SK-N-SH (cell line): ENCODE data around the gene CHCHD6. TPM values are rescaled to one million over a fixed set of nuclear protein-coding genes. Genes with fewer than 3 reads are reported as not detected.

ENCODE experiments used
- CTCF ChIA-PET: fragments of 300-600, 350-600 bp; formaldehyde crosslinking; extraction: SDS; loops from one replicate; lab custom pipeline; 2021; lab: Yijun Ruan, JAX
- POLR2A ChIA-PET: fragments of 350-600 bp; sonication (Branson Sonifier 250); formaldehyde crosslinking; extraction: SDS; loops from one replicate; lab custom pipeline; 2020; ENCODE audit warnings: antibody characterized with exemption, inconsistent platforms; lab: Yijun Ruan, JAX
- DNase-seq: peaks from one replicate; pipeline ENCODE4 v3.0.0; 2012
- H2AFZ ChIP-seq: fragments of 200-600 bp; sonication (generic); 2 replicates; pipeline ENCODE4 v1.8.1; 2016; ENCODE audit warnings: antibody characterized with exemption, mild to moderate bottlenecking, low read depth
- H3F3A ChIP-seq: fragments of 200-600 bp; sonication (generic); replicated peaks from 2 replicates; pipeline ENCODE3; 2016; ENCODE audit warnings: antibody characterized with exemption, mild to moderate bottlenecking; ENCODE audit not compliant: insufficient read depth
- H3K27ac ChIP-seq, 2 experiments: fragments of 200-500 bp in 1 of 2; fragments of 200-600 bp in 1 of 2; sonication (Bioruptor generic) in 1 of 2; sonication (generic), shearing (Covaris generic) in 1 of 2; 2 replicates each; pipeline versions ENCODE4 v1.5.1 to v1.6.1; 2014 to 2016; ENCODE audit warnings: low read depth in 2 of 2, inconsistent platforms in 1 of 2, low read length in 1 of 2, mild to moderate bottlenecking in 1 of 2, mixed read lengths in 1 of 2
- H3K27me3 ChIP-seq: fragments of 200-600 bp; sonication (generic), shearing (Covaris generic); 2 replicates; pipeline ENCODE4 v1.6.1; 2016; ENCODE audit warnings: mixed run types; ENCODE audit not compliant: insufficient read depth
- H3K36me3 ChIP-seq, 2 experiments: fragments of 200-500 bp in 1 of 2; fragments of 200-600 bp in 1 of 2; sonication (Bioruptor generic) in 1 of 2; sonication (generic) in 1 of 2; replicated peaks in 1 of 2; 2 replicates each; pipeline versions ENCODE3 to v1.5.1; 2014 to 2016; ENCODE audit warnings: low read length in 1 of 2, mild to moderate bottlenecking in 1 of 2; ENCODE audit not compliant: insufficient read depth in 2 of 2, control insufficient read depth in 1 of 2
- H3K4me1 ChIP-seq, 2 experiments: fragments of 200-500 bp in 1 of 2; fragments of 200-600 bp in 1 of 2; sonication (Bioruptor generic) in 1 of 2; sonication (generic), shearing (Covaris generic) in 1 of 2; 2 replicates each; pipeline versions ENCODE4 v1.5.1 to v1.6.1; 2014 to 2016; ENCODE audit warnings: low read depth in 1 of 2, low read length in 1 of 2, mixed run types in 1 of 2; ENCODE audit not compliant: insufficient read depth in 2 of 2, control insufficient read depth in 1 of 2
- H3K4me2 ChIP-seq: fragments of 200-600 bp; sonication (generic), shearing (Covaris generic); 2 replicates; pipeline ENCODE4 v1.6.1; 2017; ENCODE audit warnings: mixed run types
- H3K4me3 ChIP-seq, 2 experiments: fragments of 200-500 bp in 1 of 2; fragments of 200-600 bp in 1 of 2; sonication (Bioruptor generic) in 1 of 2; sonication (generic), shearing (Covaris generic) in 1 of 2; 2 replicates each; pipeline versions ENCODE4 v1.5.1 to v1.8.1; 2014 to 2016; ENCODE audit warnings: low read depth in 2 of 2, inconsistent platforms in 1 of 2, low read length in 1 of 2, mild to moderate bottlenecking in 1 of 2, mixed read lengths in 1 of 2, moderate library complexity in 1 of 2
- H3K79me2 ChIP-seq: fragments of 200-600 bp; sonication (generic); 2 replicates; pipeline ENCODE4 v1.8.1; 2017; ENCODE audit warnings: mild to moderate bottlenecking; ENCODE audit not compliant: insufficient read depth
- H3K9ac ChIP-seq: fragments of 200-600 bp; sonication (generic); 2 replicates; pipeline ENCODE4 v1.6.1; 2017; ENCODE audit warnings: mixed run types
- H3K9me2 ChIP-seq: fragments of 200-600 bp; sonication (generic); 2 replicates; pipeline ENCODE4 v1.6.1; 2017; ENCODE audit warnings: mixed run types
- H3K9me3 ChIP-seq: fragments of 200-600 bp; sonication (generic); 2 replicates; pipeline ENCODE4 v1.6.1; 2017; ENCODE audit warnings: mixed run types, mild to moderate bottlenecking, moderate library complexity
- H4K20me1 ChIP-seq: fragments of 200-600 bp; sonication (generic); 2 replicates; pipeline ENCODE4 v1.6.1; 2017; ENCODE audit warnings: mild to moderate bottlenecking, mixed run types; ENCODE audit not compliant: insufficient read depth
- ELF1 ChIP-seq: IDR thresholded peaks from 2 replicates; pipeline ENCODE4 v1.4.0; 2012
- EP300 ChIP-seq, 2 experiments: IDR thresholded peaks; 2 replicates each; pipeline versions ENCODE4 v1.4.0 to v1.6.1; 2012; ENCODE audit warnings: borderline replicate concordance in 1 of 2, low read depth in 1 of 2, low read length in 1 of 2
- FOSL2 ChIP-seq: IDR thresholded peaks from 2 replicates; pipeline ENCODE4 v1.4.0; 2012; ENCODE audit warnings: low read depth, mild to moderate bottlenecking, moderate library complexity, borderline replicate concordance
- FOXM1 ChIP-seq: IDR thresholded peaks from 2 replicates; pipeline ENCODE4 v1.4.0; 2012; ENCODE audit warnings: low read depth, mild to moderate bottlenecking
- JUND ChIP-seq: IDR thresholded peaks from 2 replicates; pipeline ENCODE4 v1.4.0; 2012
- RAD21 ChIP-seq: IDR thresholded peaks from 2 replicates; pipeline ENCODE4 v1.6.1; 2012; ENCODE audit warnings: mild to moderate bottlenecking, low read length
- RCOR1 ChIP-seq: fragments of 150-350 bp; IDR thresholded peaks from 2 replicates; pipeline ENCODE4 v1.6.1; 2017; ENCODE audit warnings: antibody characterized with exemption, low read length
- REST ChIP-seq: IDR thresholded peaks from 2 replicates; pipeline ENCODE4 v1.6.1; 2012; ENCODE audit warnings: mild to moderate bottlenecking, low read depth, low read length, moderate library complexity
- RXRA ChIP-seq: IDR thresholded peaks from 2 replicates; pipeline ENCODE4 v1.4.0; 2012; ENCODE audit warnings: low read depth, mild to moderate bottlenecking, borderline replicate concordance
- SMC3 ChIP-seq: IDR thresholded peaks from 2 replicates; pipeline ENCODE4 v1.6.1; 2012; ENCODE audit warnings: low read depth, low read length, improper control_type of control experiment
- TCF12 ChIP-seq: IDR thresholded peaks from 2 replicates; pipeline ENCODE4 v1.4.0; 2012
- USF1 ChIP-seq: IDR thresholded peaks from 2 replicates; pipeline ENCODE4 v1.4.0; 2012; ENCODE audit warnings: low read depth, borderline replicate concordance
- YY1 ChIP-seq: IDR thresholded peaks from 2 replicates; pipeline ENCODE4 v1.4.0; 2012; ENCODE audit warnings: low read depth, mild to moderate bottlenecking
- ZBTB33 ChIP-seq: IDR thresholded peaks from 2 replicates; pipeline ENCODE4 v1.4.0; 2012; ENCODE audit warnings: low read depth, borderline replicate concordance
- WGBS: methylation state at CpG from one replicate; pipeline ENCODE4 v1.1.6; 2017; ENCODE audit warnings: low lambda C conversion rate; 5-methylcytosine and 5-hydroxymethylcytosine counted together
- polyA plus RNA-seq, 3 experiments: library from polyadenylated mRNA; depleted of rRNA; stranded (reverse); fragments of >200 nt; gene quantifications; 2 replicates each; pipeline ENCODE4 v1.2.3, GENCODE V29; 2012
- TF ChIP-seq, protein P1 (sequence below): fragments of 200-600 bp; sonication (generic); IDR thresholded peaks from 2 replicates; pipeline ENCODE4 v1.6.1; 2017; ENCODE audit warnings: antibody characterized with exemption, mild to moderate bottlenecking, moderate library complexity
- TF ChIP-seq, protein P2 (sequence below): IDR thresholded peaks from 2 replicates; pipeline ENCODE4; 2012
- TF ChIP-seq, protein P3 (sequence below): IDR thresholded peaks from 2 replicates; pipeline ENCODE4 v1.4.0; 2012; ENCODE audit warnings: low read depth

The CHCHD6 gene
- polyA plus RNA-seq, 1 of the 3 experiments (the other 2 are of a cell fraction): 42.5 TPM

DNA sequence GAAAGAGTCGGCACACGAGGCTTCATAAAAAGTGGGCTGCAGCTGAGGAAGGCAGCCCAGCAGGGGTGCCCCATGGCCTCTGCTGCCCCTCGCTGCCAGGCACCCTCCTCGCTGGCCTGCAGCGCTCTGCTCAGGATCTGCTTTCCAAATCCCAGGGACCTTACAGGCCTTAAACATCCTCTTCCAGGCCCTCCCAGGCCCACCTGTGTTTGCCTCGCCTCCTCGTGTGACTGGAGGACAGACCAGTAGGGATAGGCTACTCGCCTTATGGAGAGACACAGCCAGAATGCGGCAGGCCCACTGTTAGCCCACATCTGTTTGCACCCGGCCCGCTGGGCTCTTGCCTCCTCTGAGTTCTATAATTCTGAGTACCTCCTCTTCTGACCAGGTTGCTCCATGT is 154.4 kb downstream of the CHCHD6 start:
- H3K9me3 ChIP-seq: no peaks in the 10 kb centered on the region
- WGBS: 92% methylated on average over 10 of the region's 11 CpGs
- peaks cover 0 to 3% of the 10 kb centered on the region in 2 experiments; a peak in 2 of 4 replicates for H3K4me1 ChIP-seq
- no peaks in the 10 kb centered on the region for H3K79me2 ChIP-seq
- H3K4me3 ChIP-seq: no peak overlapping the region
- H2AFZ ChIP-seq: no peak overlapping the region
- H3K36me3 ChIP-seq: no peaks in the 10 kb centered on the region
- H4K20me1 ChIP-seq: no peaks in the 10 kb centered on the region
- POLR2A ChIA-PET: no interaction called here
- peak overlapping the region in 1 of 2 experiments; percentile 22; a peak in 2 of 4 replicates for H3K27ac ChIP-seq
- no peak for DNase-seq
- CTCF ChIA-PET: no interaction called here
- peak overlapping the region; percentile 8; the same call in 1 of the 2 replicates for H3K4me2 ChIP-seq
- no peak overlapping the region for H3K9ac ChIP-seq
- TF ChIP-seq, protein P1, sequence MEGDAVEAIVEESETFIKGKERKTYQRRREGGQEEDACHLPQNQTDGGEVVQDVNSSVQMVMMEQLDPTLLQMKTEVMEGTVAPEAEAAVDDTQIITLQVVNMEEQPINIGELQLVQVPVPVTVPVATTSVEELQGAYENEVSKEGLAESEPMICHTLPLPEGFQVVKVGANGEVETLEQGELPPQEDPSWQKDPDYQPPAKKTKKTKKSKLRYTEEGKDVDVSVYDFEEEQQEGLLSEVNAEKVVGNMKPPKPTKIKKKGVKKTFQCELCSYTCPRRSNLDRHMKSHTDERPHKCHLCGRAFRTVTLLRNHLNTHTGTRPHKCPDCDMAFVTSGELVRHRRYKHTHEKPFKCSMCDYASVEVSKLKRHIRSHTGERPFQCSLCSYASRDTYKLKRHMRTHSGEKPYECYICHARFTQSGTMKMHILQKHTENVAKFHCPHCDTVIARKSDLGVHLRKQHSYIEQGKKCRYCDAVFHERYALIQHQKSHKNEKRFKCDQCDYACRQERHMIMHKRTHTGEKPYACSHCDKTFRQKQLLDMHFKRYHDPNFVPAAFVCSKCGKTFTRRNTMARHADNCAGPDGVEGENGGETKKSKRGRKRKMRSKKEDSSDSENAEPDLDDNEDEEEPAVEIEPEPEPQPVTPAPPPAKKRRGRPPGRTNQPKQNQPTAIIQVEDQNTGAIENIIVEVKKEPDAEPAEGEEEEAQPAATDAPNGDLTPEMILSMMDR: no peak
- TF ChIP-seq FOXM1 (no peak), EP300 (IDR thresholded peaks at IDR 0.05; ENCODE audit: borderline replicate concordance in 1 of 2, low read depth in 1 of 2, low read length in 1 of 2) (no peak), RXRA (no peak), ZBTB33 (no peak), TCF12 (no peak), RCOR1 (no peak), FOSL2 (no peak), YY1 (no peak), USF1 (no peak), JUND (no peak), SMC3 (no peak), ELF1 (no peak), REST (no peak), RAD21 (no peak)
- TF ChIP-seq, protein P2, sequence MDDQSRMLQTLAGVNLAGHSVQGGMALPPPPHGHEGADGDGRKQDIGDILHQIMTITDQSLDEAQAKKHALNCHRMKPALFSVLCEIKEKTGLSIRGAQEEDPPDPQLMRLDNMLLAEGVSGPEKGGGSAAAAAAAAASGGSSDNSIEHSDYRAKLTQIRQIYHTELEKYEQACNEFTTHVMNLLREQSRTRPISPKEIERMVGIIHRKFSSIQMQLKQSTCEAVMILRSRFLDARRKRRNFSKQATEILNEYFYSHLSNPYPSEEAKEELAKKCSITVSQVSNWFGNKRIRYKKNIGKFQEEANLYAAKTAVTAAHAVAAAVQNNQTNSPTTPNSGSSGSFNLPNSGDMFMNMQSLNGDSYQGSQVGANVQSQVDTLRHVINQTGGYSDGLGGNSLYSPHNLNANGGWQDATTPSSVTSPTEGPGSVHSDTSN: no peak
- TF ChIP-seq, protein P3, sequence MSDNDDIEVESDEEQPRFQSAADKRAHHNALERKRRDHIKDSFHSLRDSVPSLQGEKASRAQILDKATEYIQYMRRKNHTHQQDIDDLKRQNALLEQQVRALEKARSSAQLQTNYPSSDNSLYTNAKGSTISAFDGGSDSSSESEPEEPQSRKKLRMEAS: no peak
- TF ChIP-seq, all 33 proteins: peak for 0
- H3K9me2 ChIP-seq: no peaks in the 10 kb centered on the region
- no peaks in the 10 kb centered on the region for H3K27me3 ChIP-seq
- H3F3A ChIP-seq: peaks cover 3% of the 10 kb centered on the region
